HUES6 (cell line): ENCODE results near the gene MDC1.
"Not testable (repeated sequence)": the region's sequence is repeated elsewhere in the genome, so short reads cannot be mapped to it uniquely, and the experiment has no call there.

Experiments used
- H3K27ac ChIP-seq: 2 replicates; pipeline ENCODE4 v1.7.0; 2013; ENCODE audit warnings: low read depth, mild to moderate bottlenecking, low read length, inconsistent platforms
- H3K27me3 ChIP-seq: 2 replicates; pipeline ENCODE4 v1.6.1; 2013; ENCODE audit warnings: low read length; ENCODE audit not compliant: control insufficient read depth, insufficient read depth
- H3K36me3 ChIP-seq: 2 replicates; pipeline ENCODE4 v1.6.1; 2013; ENCODE audit warnings: low read length; ENCODE audit not compliant: control insufficient read depth, insufficient read depth
- H3K4me1 ChIP-seq: 2 replicates; pipeline ENCODE4 v1.6.1; 2013; ENCODE audit warnings: low read length; ENCODE audit not compliant: control insufficient read depth, insufficient read depth
- H3K4me3 ChIP-seq: 2 replicates; pipeline ENCODE4 v1.5.1; 2013; ENCODE audit warnings: low read depth, low read length
- H3K9ac ChIP-seq: one replicate; pipeline ENCODE4 v1.6.1; 2013; ENCODE audit warnings: mild to moderate bottlenecking, low read length
- H3K9me3 ChIP-seq: 2 replicates; pipeline ENCODE4 v1.6.1; 2013; ENCODE audit warnings: low read depth, low read length; ENCODE audit not compliant: control insufficient read depth, insufficient read depth

Gene MDC1

DNA sequence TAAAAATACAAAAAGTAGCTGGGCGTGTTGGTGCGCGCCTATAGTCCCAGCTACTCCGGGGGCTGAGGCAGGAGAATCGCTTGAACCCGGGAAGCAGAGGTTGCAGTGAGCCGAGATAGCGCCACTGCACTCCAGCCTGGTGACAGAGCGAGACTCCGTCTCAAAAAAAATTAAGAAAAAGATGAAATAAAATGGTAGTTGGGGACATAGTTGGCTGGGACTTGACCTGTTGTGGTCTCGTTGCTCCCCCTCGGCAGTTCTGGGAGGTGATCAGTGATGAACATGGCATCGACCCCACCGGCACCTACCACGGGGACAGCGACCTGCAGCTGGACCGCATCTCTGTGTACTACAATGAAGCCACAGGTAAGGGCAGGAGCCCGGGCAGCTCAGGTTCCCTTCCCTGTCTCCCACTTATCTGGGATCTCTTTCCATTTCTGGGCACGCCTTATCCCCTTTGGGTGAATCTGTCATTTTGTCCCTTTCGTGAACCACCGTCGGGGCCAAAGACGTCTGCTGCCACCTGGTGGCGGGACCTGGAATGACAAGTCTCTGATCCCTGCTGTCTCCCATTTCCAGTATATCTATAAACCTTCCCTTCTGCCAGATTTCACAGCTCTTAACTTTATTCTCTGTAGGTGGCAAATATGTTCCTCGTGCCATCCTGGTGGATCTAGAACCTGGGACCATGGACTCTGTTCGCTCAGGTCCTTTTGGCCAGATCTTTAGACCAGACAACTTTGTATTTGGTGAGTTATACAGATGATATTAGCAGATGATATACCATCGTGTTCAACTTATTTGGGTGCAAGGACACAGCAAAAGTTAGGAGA is 5.4 kb upstream of the MDC1 start:
- Histone ChIP-seq H3K9ac (peak overlapping the region; percentile 100), H3K9me3 (no peaks in the 10 kb centered on the region), H3K36me3 (peaks cover 50% of the 10 kb centered on the region), H3K27ac (0 out of 2 replicates have a peak overlapping the region, but pooled peaks have one; percentile 96), H3K4me1 (peaks cover 10% of the 10 kb centered on the region), H3K4me3 (peak overlapping the region; percentile 99), H3K27me3 (no peaks in the 10 kb centered on the region)

DNA sequence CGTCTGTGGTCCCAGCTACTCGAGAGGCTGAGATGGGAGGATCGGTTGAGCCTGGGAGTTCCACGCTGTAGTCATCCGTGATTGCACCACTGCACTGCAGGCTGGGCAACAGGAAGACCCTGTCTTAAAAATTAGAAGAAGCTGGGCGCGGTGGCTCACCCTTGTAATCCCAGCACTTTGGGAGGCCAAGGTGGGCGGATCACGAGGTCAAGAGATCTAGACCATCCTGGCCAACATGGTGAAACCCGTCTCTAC is 4.9 kb upstream of the MDC1 start:
- H3K4me1 ChIP-seq = peaks cover 10% of the 10 kb centered on the region
- H3K9ac ChIP-seq = peak overlapping the region; percentile 100
- H3K27me3 ChIP-seq, H3K9me3 ChIP-seq: not testable (repeated sequence)
- H3K36me3 ChIP-seq = peaks cover 46% of the 10 kb centered on the region
- H3K4me3 ChIP-seq = peak overlapping the region; percentile 99
- peak overlapping the region; percentile 96 for H3K27ac ChIP-seq

DNA sequence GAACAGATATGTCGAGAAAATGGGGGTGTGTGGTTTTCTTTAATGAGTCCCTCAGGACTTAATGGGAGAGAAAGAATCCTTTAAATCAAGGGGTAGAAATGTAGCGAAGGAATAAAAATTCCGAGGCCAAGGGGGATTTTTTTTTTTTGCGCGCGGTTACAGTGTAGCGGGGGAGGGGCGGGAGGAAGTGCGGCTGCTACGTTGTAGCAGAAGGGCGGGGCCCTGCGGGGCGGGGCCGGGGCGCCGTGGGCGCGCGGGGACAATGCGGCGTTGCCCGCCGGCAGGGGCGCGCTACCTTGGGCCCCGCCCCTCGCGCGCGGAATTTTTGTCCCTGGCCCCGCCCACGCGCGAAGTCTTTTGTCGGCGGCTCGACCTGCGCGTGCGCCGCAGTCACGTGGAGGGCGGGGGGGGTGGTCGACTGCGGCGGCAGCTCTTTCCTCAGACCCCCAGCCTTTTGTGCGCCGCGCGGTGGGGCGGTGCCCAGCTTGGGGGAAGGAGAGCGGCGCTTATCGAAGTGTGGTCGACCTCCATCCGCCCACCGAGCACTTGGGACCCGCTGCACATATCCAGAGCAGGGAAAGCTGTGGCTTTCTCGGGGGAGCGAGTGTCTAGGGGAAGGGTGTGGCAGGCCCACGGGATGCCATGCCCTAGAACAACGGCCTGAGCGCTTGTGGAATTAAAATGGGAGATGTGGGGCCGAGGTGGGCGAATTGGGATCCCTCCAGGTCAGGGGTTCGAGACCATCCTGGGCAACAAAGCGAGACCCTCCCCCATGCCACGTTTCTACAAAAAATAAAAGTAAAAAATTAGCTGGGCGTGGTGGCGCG is 4.3 kb upstream of the MDC1 start:
- peaks cover 45% of the 10 kb centered on the region for H3K36me3 ChIP-seq
- H3K9me3 ChIP-seq = no peaks in the 10 kb centered on the region
- peak overlapping the region; percentile 99 for H3K27ac ChIP-seq
- peak overlapping the region; percentile 99 for H3K4me3 ChIP-seq
- H3K9ac ChIP-seq = peak overlapping the region; percentile 100
- H3K27me3 ChIP-seq = no peaks in the 10 kb centered on the region
- H3K4me1 ChIP-seq = peaks cover 13% of the 10 kb centered on the region

DNA sequence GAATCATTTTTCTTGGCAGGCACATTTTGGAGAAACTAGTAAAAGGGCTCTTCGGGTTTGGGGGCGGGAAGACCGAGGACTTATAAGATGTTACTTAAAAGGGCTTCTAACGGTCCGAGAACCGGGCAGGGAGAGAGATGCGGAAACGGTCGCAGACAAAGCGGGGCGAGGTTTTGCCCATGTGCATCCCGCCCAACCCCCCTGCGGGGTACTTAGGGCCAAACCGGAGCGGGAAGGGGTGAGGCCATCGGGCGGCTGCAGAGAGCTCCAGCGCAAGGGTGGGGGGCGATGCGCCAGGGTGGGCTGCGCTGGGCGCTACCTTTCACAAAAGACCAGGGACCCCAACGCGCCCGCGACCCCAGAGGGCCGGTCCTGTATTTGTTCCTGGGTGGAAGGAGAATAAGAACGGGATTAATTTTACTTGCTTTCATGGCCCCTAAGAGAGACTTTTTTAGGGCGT is 3.7 kb upstream of the MDC1 start:
- Histone ChIP-seq H3K36me3 (peaks cover 45% of the 10 kb centered on the region), H3K9me3 (no peaks in the 10 kb centered on the region), H3K4me3 (peak overlapping the region; percentile 99), H3K27ac (peak overlapping the region; percentile 99), H3K4me1 (peaks cover 15% of the 10 kb centered on the region), H3K27me3 (no peaks in the 10 kb centered on the region), H3K9ac (peak overlapping the region; percentile 99)

DNA sequence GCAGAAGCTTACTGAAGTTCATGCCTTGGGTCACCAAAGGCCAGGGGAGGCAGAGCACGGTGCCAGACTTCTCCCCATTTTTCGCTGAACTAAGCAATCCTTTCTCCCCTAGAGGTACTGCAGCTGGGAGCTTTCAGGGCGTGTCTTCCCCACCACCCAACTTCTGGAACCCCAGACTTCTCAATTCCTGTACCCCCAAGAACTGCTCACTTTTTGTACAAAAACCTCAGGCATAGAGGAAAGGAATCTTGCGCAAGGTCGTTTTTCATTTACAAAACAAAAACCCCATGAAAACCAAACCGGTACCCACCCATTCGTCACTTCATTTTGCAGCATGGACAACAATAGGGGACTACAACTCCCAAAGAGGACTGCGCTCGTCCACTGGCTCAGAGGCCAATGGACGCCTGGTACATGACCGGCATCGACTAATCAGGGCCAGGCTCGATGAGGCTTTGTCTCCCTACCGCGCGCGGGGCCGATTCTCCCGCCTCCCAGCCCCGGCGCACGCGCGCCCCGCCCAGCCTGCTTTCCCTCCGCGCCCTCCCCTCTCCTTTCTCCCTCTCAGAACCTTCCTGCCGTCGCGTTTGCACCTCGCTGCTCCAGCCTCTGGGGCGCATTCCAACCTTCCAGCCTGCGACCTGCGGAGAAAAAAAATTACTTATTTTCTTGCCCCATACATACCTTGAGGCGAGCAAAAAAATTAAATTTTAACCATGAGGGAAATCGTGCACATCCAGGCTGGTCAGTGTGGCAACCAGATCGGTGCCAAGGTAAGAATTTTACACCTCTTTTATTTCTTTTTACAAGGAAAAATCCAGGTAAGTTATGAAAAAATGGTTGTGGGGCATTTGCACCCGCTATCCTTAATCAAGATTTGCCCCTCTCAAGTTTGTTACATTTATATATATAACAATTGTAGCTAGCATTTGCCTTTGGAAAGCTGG is 3.0 kb upstream of the MDC1 start, which contains the start of gene TUBB:
Gene TUBB (plus strand): TSS at position 562 of the 947 bp plus-strand sequence. CDS start 155 bp downstream, at position 717.
- Histone ChIP-seq H3K27ac (peak within 1 kb of the TSS; percentile 99), H3K9ac (peak within 1 kb of the TSS; percentile 99), H3K9me3 (no peaks in the 10 kb centered on the region), H3K27me3 (no peaks in the 10 kb centered on the region), H3K4me1 (peaks cover 15% of the 10 kb centered on the region), H3K4me3 (peak within 1 kb of the TSS; percentile 99), H3K36me3 (peaks cover 40% of the 10 kb centered on the region)

DNA sequence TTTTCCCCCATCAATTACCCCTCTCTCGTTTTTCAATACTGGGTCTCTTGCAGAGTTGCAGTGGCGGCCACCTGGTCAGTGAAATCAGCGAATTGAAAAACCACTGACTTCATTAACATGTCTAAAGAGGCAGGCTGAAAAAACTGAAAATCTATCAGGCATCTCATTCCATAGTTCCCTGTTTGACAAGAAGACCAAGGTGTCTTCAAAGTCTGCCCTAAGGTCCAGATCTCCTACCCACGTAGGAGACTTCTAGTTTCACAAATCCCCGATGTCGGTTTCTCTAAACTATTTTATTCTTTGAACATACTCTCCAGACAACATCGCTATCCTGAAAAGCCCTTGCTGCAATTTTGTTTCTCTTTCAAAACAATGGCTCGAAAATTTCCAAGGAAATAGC is 2.3 kb upstream of the MDC1 start:
- Histone ChIP-seq H3K27me3 (no peaks in the 10 kb centered on the region), H3K4me3 (peak overlapping the region; percentile 99), H3K9ac (peak overlapping the region; percentile 99), H3K36me3 (peaks cover 40% of the 10 kb centered on the region), H3K27ac (peak overlapping the region; percentile 93), H3K4me1 (peaks cover 15% of the 10 kb centered on the region), H3K9me3 (no peaks in the 10 kb centered on the region)

DNA sequence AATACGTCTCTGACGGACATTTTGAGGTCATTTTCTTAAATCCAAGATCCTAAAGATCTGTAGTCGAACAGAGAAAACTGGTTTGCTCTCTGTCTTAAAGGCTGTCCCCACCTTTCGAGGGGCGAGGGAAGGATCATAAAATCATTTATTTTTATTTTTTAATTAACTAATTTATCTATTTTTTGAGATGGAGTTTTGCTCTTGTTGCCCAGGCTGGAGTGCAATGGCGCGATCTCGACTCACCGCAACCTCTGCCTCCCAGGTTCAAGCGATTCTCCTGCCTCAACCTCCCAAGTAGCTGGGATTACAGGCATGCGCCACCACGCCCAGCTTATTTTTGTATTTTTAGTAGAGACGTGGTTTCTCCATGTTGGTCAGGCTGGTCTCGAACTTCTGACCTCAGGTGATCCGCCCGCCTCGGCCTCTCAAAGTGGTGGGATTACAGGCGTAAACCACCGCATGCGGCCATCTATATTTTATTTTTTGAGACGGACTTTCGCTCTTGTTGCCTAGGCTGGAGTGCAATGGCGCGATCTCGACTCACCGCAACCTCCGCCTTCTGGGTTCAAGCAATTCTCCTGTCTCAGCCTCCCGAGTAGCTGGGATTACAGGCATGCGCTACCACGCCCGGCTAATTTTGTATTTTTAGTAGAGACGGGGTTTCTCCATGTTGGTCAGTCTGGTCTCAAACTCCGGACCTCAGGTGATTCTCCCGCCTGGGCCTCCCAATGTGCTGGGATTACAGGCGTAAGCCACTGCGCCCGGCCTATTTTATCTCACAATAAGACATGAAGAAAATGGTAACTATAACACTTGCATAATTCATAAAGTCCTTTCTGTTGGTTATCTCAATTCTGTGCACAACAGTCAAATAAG is 1.0 kb upstream of the MDC1 start:
- H3K27me3 ChIP-seq, H3K9me3 ChIP-seq: not testable (repeated sequence)
- peak overlapping the region; percentile 89 for H3K4me3 ChIP-seq
- H3K27ac ChIP-seq = peak overlapping the region; percentile 59; the same call in 1 of the 2 replicates
- peaks cover 15% of the 10 kb centered on the region for H3K4me1 ChIP-seq
- H3K9ac ChIP-seq = peak overlapping the region; percentile 99
- peaks cover 40% of the 10 kb centered on the region for H3K36me3 ChIP-seq

DNA sequence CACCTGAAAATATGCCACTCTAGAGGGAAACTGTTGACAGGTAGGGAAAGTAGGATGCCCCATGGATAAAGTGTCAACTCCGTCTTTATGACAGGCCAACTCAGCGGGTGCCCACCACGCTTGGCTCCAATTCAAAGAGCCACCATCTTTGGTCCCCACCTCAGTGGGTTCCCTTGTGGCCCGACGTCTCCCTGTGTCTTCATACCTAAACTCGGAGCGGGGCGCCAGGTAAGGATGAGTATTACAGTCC is 277 bp downstream of the MDC1 start:
- no peaks in the 10 kb centered on the region for H3K9me3 ChIP-seq
- H3K9ac ChIP-seq = peak overlapping the region; percentile 97
- peaks cover 41% of the 10 kb centered on the region for H3K36me3 ChIP-seq
- no peaks in the 10 kb centered on the region for H3K27me3 ChIP-seq
- H3K4me3 ChIP-seq = peak overlapping the region; percentile 89
- peaks cover 12% of the 10 kb centered on the region for H3K4me1 ChIP-seq
- peak overlapping the region; percentile 88; the same call in 1 of the 2 replicates for H3K27ac ChIP-seq

DNA sequence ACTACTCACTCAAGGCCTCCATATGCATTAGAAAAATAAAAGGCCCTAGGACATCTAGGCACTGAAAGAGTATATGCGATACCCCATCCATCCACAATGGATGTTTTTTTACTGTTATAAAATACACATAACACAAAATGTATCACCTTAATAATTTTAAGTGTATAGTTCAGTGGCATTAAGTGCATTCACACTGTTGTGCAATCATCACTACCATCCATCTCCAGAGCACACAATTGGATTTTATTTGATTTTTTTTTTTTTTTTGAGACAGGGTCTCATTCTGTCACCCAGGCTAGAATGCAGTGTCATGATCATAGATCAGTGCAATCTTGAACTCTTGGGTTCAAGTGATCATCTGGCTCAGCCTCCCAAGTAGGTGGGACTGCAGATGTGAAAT is 2.8 kb downstream of the MDC1 start:
- Histone ChIP-seq H3K9ac (no peak overlapping the region), H3K27me3 (no peaks in the 10 kb centered on the region), H3K4me1 (peaks cover 7% of the 10 kb centered on the region), H3K9me3 (no peaks in the 10 kb centered on the region), H3K27ac (no peak overlapping the region), H3K4me3 (no peak overlapping the region), H3K36me3 (peaks cover 60% of the 10 kb centered on the region)

DNA sequence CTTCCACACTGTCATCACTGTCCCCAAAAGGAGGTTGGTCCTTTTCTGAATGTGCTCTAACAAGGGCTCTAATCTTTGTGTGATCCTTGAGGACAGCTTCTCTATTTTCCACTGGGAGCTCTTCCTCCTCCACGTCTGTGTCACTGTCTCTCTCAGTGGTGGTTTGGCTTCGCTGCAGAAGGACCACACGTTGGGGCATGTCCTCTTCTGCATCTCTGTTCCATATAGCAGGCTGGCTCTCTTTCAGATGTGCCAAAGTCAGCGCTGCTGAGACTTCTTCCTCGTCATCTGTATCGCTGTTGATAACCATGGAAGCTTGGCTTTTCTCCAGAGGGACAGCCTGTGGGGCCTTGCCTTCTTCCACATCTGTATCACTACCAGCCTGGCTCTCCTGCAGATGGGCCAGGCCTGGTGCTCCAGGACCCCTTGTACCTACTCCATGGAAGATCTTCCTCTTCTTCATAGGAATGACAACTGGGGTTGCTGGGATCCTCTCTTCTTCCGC is 4.6 kb downstream of the MDC1 start:
- H3K4me1 ChIP-seq = peaks cover 4% of the 10 kb centered on the region; the same call in 1 of the 2 replicates
- no peak overlapping the region for H3K4me3 ChIP-seq
- no peak overlapping the region for H3K9ac ChIP-seq
- H3K36me3 ChIP-seq = peaks cover 76% of the 10 kb centered on the region
- H3K9me3 ChIP-seq = no peaks in the 10 kb centered on the region
- H3K27ac ChIP-seq = no peak overlapping the region
- H3K27me3 ChIP-seq = no peaks in the 10 kb centered on the region
